ENCODE data around the gene FKBP8. TPM values are rescaled to one million over a fixed set of nuclear protein-coding genes. Genes with fewer than 3 reads are reported as not detected.
A peak's percentile ranks its signal among the peaks of the same experiment; 100 is the strongest.

The FKBP8 gene
- polyA plus RNA-seq, 3 donors: 78.0 to 159 (median 81.2) TPM

GRCh38 chr19:18587962-18588610 lies 44.7 kb upstream of the FKBP8 start:
- no peaks in the 10 kb centered on the region for H3K9me3 ChIP-seq (replicated peaks in 1 of 2; ENCODE audit: control insufficient read depth in 1 of 2, insufficient read depth in 1 of 2, low read length in 2 of 2)
- H3K4me1 ChIP-seq (ENCODE audit: control insufficient read depth in 1 of 2, insufficient read depth in 2 of 2, low read length in 2 of 2): peaks cover 35 to 51% of the 10 kb centered on the region in 2 donors
- no peak for DNase-seq
- WGBS (ENCODE audit: insufficient coverage): 7% methylated on average over 13 of the region's 16 CpGs
- H3K36me3 ChIP-seq (replicated peaks in 1 of 2; ENCODE audit: control insufficient read depth in 1 of 2, insufficient read depth in 2 of 2, low read length in 2 of 2): peaks cover 7 to 8% of the 10 kb centered on the region in 2 donors
- H3K4me3 ChIP-seq (replicated peaks in 1 of 3; ENCODE audit: low read depth in 2 of 3, low read length in 3 of 3): peak overlapping the region; percentile 65 to 92 (median 69)
- peaks cover 10 to 21% of the 10 kb centered on the region in 2 donors for H3K36me3 Mint-ChIP-seq
- H3K4me2 ChIP-seq (replicated peaks; ENCODE audit: extremely low read depth, low read length, poor library complexity, severe bottlenecking): peak overlapping the region; percentile 99
- H3K27ac ChIP-seq (ENCODE audit: low read depth in 1 of 2, low read length in 2 of 2): peak overlapping the region; percentile 56 to 84
- no peaks in the 10 kb centered on the region for H3K27me3 ChIP-seq (ENCODE audit: control insufficient read depth in 2 of 2, insufficient read depth in 2 of 2, low read length in 2 of 2)
- H3K4me1 Mint-ChIP-seq: peaks cover 40% of the 10 kb centered on the region
- H3K27me3 Mint-ChIP-seq (ENCODE audit: low read depth in 3 of 3): peaks cover 1 to 6% (median 3%) of the 10 kb centered on the region in 3 donors
- peaks cover 0 to 3% (median 0%) of the 10 kb centered on the region in 7 donors for H3K9me3 Mint-ChIP-seq
- no peak for TF ChIP-seq CTCF (IDR thresholded peaks at IDR 0.05)
- H3K9ac ChIP-seq (ENCODE audit: insufficient read depth, low read length, poor library complexity, severe bottlenecking): peak overlapping the region; percentile 76
- H3K27ac Mint-ChIP-seq: peak overlapping the region; percentile 50 to 93 (median 85)
- H3K79me2 ChIP-seq (ENCODE audit: insufficient read depth, low read length): peaks cover 8% of the 10 kb centered on the region
- H2AFZ ChIP-seq (ENCODE audit: insufficient read depth, low read depth, low read length, poor library complexity, severe bottlenecking): peak overlapping the region; percentile 91
- intact Hi-C loops (cut with micrococcal nuclease): loop anchor here (5.0 to 10.0 kb wide), 2 partner anchors 126 to 133 kb away; no protein-coding TSS in a partner anchor
- H4K20me1 ChIP-seq (ENCODE audit: insufficient read depth, low read length): peaks cover 23% of the 10 kb centered on the region
- peak overlapping the region; percentile 78 to 89 for H3K4me3 Mint-ChIP-seq

GRCh38 chr19:18587561-18587960 lies 44.2 kb upstream of the FKBP8 start:
- H4K20me1 ChIP-seq (ENCODE audit: insufficient read depth, low read length): peaks cover 20% of the 10 kb centered on the region
- H3K79me2 ChIP-seq (ENCODE audit: insufficient read depth, low read length): peaks cover 8% of the 10 kb centered on the region
- H2AFZ ChIP-seq (ENCODE audit: insufficient read depth, low read depth, low read length, poor library complexity, severe bottlenecking): peak overlapping the region; percentile 91
- H3K27me3 Mint-ChIP-seq (ENCODE audit: low read depth in 3 of 3): peaks cover 0 to 3% (median 2%) of the 10 kb centered on the region in 3 donors
- H3K9ac ChIP-seq (ENCODE audit: insufficient read depth, low read length, poor library complexity, severe bottlenecking): peak overlapping the region; percentile 76
- peaks cover 10 to 21% of the 10 kb centered on the region in 2 donors for H3K36me3 Mint-ChIP-seq
- peak overlapping the region; percentile 99 for H3K4me2 ChIP-seq (replicated peaks; ENCODE audit: extremely low read depth, low read length, poor library complexity, severe bottlenecking)
- peaks cover 35 to 51% of the 10 kb centered on the region in 2 donors for H3K4me1 ChIP-seq (ENCODE audit: control insufficient read depth in 1 of 2, insufficient read depth in 2 of 2, low read length in 2 of 2)
- H3K27ac ChIP-seq (ENCODE audit: low read depth in 1 of 2, low read length in 2 of 2): peak overlapping the region in 1 of 2 donors; percentile 84
- intact Hi-C loops (cut with micrococcal nuclease): loop anchor here (5.0 to 10.0 kb wide), 2 partner anchors 125 to 133 kb away; no protein-coding TSS in a partner anchor
- peak overlapping the region in 1 of 3 experiments; percentile 92 for H3K4me3 ChIP-seq (replicated peaks in 1 of 3; ENCODE audit: low read depth in 2 of 3, low read length in 3 of 3)
- WGBS (ENCODE audit: insufficient coverage): 80% methylated on average over 10 of the region's 12 CpGs
- peaks cover 40% of the 10 kb centered on the region for H3K4me1 Mint-ChIP-seq
- H3K9me3 ChIP-seq (replicated peaks in 1 of 2; ENCODE audit: control insufficient read depth in 1 of 2, insufficient read depth in 1 of 2, low read length in 2 of 2): no peaks in the 10 kb centered on the region
- H3K4me3 Mint-ChIP-seq: peak overlapping the region in 1 of 2 donors; percentile 89
- no peak for DNase-seq
- TF ChIP-seq CTCF (IDR thresholded peaks at IDR 0.05): no peak
- peaks cover 0 to 3% (median 0%) of the 10 kb centered on the region in 7 donors for H3K9me3 Mint-ChIP-seq
- peaks cover 7 to 8% of the 10 kb centered on the region in 2 donors for H3K36me3 ChIP-seq (replicated peaks in 1 of 2; ENCODE audit: control insufficient read depth in 1 of 2, insufficient read depth in 2 of 2, low read length in 2 of 2)
- no peaks in the 10 kb centered on the region for H3K27me3 ChIP-seq (ENCODE audit: control insufficient read depth in 2 of 2, insufficient read depth in 2 of 2, low read length in 2 of 2)
- peak overlapping the region in 3 of 7 donors; percentile 48 to 93 (median 85) for H3K27ac Mint-ChIP-seq
